Measurements from ENCODE around the gene WFDC10B.

DNA sequence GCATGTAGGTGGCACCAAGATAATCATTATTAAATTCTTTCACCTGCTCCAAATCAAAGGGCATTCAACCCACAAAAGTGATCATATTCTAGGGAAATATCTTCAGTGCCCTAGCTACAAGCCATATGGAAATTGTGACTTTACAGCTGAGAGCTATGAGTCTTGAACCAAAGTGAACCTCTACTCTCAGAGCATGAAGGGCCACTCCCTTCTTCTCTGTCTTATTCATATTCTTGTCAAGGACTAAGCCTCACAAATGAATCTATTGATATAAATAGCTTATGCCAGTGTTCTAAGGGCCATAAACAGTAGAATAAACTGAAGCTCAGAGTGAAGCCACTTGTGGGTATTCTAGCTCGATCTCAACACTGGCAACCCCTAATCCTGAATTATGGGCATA, 46.9 kb upstream of the WFDC10B start:
- TF ChIP-seq CTCF (IDR thresholded peaks at IDR 0.05; ENCODE audit: low read depth, low read length) (no peak), EZH2phosphoT487 (IDR thresholded peaks at IDR 0.05; ENCODE audit: low read depth) (no peak)
